ENCODE data around the gene NKAIN2.
"Not testable (repeated sequence)": the region's sequence is repeated elsewhere in the genome, so short reads cannot be mapped to it uniquely, and the experiment has no call there.

Gene NKAIN2

DNA sequence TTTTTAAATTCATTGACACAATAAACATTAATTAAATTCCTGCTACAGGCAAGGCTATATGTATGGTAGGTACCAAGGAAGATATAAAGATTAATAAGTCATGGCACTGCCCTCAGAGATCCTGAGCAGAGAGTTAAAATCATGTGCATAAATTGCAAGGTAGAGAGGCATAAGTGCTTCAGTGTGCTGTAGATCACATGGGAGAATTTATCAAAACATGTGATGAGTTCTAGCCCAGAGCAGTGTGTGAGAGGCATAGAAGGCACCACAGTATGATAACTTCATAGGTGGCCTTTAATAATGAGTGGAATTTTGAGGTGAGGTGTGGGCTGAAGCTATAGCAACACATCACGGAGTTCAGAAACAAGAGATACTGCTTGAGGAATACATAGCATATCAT is 692.7 kb downstream of the NKAIN2 start:
- no peak for DNase-seq (ENCODE audit: low spot score)

DNA sequence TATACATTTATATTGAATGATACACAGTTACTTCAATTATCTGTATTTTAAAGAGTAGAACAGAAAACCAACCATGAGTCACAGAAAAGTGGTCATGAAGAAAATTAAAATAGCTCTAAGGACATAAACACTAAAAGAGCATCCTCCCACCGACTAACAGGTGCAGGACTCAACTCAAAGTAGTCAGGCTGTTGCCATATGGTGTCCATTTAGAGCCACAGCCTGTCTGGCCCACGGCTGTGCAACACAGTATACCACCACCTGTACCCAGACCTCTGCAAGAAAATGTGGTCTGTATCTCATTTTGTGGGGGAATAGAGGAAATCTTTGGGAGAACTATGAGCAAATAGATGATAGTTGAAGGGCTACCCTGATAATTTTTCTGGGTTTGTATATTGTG is 708.8 kb downstream of the NKAIN2 start:
- DNase-seq (ENCODE audit: low spot score) = no peak

DNA sequence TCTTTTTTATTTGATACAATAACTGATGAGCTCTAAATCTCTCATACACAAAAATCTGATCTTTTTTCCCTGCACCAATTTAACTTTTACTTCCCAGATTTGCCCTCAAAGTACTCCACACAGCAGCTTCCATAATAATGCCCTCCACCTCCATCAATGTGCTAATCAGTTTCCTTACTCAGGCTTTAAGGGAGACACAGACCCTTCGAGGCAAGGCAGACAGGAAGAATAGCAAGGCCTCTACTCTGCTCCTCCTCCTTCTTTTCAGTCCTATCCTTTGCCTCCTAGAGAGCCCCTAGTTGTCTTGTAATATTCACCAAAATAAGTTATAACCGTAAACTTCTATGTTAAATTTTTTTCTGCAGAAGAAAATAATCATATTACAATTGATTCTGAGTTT is 713.7 kb downstream of the NKAIN2 start:
- no peak for DNase-seq (ENCODE audit: low spot score)

DNA sequence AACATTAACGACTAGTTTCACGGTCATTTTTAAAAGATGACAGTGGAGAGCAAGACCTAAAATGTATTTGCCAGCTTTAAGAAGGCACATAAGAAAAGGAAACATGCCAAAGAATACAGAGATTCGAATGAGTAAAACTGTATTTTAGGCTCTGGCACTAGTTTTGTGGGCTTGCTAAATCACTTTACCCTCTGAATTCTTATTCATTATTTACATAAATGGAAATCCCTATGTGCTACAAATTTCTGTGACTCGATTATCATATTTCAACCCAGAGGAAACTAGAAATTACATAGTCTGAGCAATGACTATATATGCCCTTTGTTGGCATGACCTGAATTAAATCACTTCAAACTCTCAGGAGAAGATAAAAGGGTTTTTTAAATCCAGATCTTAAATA is 716.8 kb downstream of the NKAIN2 start:
- DNase-seq (ENCODE audit: low spot score) = no peak

DNA sequence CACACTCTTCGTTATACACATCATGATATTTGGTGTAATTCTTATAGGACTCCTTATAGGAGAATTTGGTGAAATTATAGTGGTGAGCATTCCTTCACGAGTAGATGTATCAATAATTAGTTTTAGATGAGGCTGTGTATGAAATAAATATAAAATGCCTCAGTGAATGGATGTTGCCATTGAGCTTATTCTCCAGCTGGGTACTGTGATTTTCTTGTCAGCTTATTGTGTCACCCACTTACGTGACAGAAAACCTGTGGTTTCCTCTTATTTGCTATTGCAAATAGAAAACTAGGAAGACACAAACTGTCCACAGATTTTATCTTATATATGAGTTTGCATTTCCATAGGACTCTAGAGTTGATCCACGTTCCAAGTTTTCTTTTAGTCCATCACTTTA is 718.7 kb downstream of the NKAIN2 start:
- DNase-seq (ENCODE audit: low spot score) = no peak

DNA sequence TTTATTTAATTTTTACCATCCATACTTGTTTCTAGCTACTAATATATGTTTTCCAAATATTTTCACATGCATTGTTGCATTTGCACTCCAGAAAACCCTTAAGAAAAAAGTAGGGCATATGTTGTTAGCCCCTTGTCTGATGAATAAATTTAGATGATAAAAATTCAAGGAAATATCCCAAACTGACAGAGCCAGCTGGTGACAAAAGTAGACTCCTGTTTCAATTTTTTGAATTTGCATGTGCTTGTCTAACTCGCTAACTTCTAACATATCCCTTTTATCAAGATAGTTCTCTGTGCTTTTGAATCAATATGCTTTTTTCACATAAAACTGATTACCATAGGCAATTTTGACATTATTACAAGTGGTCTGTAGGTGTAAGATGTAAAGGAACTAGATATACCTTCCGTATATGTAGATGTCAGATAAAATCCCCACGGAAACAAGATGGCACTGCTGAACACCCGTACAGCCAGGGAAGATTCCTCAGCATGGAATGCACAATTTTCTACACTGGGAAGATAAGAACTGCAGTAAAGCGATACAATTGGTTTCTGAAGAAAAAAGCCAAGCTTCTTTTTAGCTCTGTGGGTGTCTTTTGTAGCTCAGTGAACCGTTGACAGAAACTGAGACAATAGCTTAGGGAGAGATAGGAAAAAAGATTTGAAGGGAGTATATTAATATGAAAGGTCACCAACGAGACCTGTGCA is 721.0 kb downstream of the NKAIN2 start:
- no peak for DNase-seq (ENCODE audit: low spot score)

DNA sequence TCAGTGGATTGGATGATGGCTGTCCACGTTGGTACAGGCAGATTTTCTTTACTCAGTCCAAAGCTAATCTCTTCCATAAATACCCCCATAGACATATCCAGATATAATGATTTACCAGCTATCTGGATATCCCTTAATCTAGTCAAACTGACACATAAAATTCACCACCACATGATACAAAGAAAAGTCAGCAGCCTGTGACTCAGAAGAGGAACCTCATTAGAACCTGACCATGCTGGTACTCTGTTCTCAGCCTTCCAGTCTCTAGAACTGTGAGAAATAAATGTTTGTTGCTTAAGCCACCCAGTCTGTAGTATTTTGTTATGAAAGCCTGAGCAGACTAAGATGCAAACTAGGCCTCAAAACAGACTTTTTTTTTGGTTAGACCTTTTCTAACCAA is 727.3 kb downstream of the NKAIN2 start:
- DNase-seq (ENCODE audit: low spot score) = no peak

DNA sequence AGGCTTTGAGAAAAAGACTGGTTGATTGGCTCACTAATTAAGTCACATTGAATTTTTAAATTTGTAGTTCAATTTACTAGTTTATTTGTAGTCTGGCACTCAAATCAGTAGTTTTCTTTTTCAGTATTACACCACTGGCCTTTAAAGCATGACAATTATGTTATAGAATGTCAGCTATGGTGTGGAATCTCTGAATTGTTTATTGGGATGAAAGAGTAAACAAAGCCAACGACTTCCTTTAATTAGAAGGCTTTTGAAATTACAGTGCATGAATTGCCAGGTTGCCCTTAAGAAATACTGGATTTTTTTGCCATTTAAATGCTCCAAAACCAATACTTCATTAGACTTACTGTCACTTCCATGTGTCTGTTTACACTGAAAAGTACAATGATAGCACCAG is 731.6 kb downstream of the NKAIN2 start:
- DNase-seq (ENCODE audit: low spot score) = no peak

DNA sequence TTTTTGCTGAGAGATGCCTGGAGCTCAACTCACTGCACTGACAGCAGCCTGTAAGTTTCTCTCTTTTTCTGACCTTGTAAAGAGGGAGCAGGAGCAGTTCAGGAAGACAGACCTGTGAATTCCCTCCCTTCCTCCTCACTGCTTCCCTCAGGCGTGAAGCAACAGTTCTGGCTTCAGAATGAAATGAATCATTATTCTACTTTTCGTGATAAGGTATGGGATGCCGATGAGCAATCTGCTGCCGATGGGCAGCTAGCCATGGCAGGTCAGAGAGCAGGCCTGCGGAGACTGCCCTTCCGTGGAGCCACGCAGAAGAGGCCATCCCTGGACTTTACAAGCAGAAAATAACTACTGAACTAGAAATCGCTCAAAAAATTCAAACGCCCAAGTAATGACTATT is 732.1 kb downstream of the NKAIN2 start:
- no peak for DNase-seq (ENCODE audit: low spot score)

DNA sequence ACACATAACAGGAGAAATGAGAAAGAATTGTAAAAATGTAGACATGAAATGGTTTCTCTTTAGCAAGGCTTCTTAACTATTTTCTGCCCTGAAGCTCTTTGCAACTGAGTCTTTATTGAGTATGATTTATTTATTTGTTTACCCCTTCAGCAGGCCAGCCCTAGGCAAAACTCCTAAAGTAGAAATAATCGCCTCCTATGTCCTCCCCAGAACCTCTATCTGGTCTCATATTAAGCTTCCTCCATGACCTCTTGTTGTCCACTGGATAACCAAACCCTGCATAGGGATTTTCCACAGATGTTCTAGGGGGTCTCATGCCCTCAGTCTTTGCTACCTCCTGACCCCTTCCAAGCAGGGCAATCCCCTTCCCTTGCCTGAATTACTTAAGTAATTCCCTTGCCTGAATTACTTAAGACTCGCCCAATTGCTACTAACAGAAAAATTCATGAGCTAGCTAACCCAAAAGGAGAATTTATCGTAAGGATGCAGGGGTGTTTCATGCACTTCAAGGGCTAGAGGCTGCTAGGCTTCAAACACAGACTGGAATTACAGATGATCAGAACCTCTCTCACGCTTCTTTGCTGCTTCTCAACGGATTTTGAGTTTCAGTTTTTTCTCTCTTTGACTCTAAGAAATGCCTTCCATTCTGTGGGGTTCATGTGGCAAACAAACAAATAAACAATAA is 732.6 kb downstream of the NKAIN2 start:
- no peak for DNase-seq (ENCODE audit: low spot score)

DNA sequence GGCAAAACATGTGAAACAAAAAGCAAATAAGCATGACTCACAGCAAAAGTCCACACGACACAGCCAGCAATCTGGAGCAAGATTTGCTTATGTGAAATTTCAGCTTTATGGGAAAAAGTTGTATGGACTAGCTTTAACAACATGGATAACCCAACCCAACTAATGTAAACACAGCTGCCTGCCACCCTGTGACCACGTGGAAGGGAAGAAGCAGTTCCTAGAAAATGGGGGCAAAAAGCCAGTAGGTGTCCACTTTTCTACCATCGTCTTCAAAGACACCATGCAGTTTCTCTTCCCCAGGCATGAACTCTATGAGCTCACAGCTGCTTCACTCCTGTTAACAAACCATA is 733.2 kb downstream of the NKAIN2 start:
- DNase-seq (ENCODE audit: low spot score) = no peak

DNA sequence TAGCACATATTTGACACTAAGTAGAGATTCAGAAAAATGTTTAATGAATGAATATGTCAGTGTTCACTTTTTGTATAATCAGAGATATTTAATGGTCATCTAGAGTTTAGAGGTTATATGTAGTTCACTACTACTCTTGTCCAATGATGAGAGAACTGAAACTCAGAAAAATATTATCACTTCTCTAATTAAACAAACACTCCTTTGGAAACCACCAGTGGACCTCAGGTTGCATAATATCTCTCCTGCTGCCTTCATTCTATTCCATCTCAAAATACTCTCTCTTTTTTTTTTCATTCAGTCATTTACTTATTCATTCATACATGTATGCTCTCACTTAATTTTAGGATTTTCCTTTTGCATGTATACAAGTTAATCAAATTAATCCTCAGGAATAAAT is 735.4 kb downstream of the NKAIN2 start:
- DNase-seq (ENCODE audit: low spot score) = no peak

DNA sequence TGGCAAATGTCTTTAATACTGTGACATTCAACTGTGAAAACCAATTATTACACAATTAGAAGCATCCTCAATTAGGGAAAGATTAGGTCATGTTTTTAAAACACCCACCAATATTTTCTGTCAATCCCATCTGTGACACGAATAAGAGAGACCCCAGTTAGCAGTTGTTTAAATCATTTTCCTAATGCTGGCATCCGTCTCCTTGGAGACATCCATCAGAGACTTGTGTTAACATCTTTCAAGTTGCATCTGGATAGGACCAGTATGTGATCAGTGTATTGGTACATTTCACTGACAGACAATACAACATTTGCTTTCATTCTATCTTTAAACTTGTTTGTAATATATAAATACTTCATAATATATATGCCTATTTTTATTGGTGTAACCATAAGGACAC is 737.9 kb downstream of the NKAIN2 start:
- DNase-seq (ENCODE audit: low spot score) = no peak

DNA sequence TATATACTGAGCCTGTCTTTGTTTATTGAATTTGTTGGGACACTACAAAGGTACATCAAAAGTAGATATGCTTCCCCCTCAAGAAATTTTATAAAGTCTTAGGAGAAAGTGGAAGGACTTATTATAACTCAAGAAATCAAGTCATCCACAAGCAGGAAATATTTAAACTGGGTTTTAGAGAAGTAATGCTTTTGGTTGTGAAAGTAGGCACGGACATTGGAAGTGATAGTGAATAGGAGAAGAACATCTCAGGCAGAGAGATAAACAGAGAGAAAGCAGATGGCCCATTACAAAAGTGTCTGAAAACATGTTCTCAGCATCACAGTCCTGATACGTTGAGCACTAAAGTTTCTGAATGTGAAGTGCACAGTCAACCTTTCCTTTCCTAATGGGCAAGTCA is 742.9 kb downstream of the NKAIN2 start:
- DNase-seq (ENCODE audit: low spot score) = no peak

DNA sequence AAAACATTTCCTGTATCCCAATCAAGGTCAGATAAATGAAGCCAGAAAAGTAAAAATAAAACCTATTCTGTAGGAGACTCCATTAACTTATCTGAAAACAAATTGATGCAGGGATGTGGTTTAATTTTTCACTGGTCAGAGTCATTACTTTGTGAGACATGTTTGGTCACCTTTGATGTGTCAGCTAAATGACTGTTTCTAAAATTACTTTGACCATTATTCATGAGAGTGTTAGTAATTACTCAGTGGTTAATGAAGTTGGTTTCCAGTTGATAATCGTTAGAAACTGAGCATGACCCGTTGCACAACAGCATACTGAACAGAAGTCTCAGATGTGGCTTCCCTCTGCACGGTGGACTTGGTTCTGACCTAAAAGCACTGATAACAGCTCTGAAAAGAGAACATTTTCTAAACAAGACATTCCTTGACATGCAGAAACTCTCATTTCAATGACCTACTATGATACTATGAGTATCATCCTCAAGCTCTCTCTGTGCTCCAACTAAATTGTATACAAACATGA is 748.1 kb downstream of the NKAIN2 start:
- DNase-seq (ENCODE audit: low spot score) = no peak

DNA sequence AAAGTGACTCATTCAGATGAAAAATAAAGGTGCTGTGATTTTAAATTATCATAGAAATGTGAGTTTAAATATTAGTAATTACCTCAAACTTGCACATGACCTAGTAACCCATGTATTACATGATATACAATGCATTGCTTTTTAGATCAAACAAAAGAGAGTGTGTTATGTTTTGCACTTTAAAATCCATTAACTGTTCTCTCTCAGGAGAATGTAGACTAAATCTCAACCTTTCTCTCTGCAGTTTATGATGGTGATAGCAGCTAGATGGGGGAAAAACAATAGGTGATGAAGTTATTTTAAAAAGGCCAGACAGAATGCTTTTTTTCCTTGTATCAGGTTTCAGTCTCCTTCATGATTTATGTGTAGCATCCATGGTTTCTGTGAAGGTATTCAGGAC is 754.2 kb downstream of the NKAIN2 start:
- no peak for DNase-seq (ENCODE audit: low spot score)

DNA sequence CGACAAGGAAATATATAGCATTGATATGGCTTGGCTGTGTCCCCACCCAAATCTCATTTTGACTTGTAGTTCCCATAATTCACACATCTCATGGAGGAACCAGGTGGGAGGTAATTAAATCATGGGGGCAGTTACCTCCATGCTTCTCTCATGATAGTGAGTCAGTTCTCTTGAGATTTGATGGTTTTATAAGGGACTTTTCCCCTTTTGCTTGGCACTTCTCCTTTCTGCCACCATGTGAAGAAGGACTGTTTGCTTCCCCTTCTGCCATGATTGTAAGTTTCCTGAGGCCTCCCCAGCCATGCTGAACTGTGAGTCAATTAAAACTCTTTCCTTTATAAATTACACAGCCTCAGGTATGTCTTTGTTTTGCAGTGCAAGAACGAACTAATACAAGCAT is 756.4 kb downstream of the NKAIN2 start:
- DNase-seq (ENCODE audit: low spot score) = not testable (repeated sequence)

DNA sequence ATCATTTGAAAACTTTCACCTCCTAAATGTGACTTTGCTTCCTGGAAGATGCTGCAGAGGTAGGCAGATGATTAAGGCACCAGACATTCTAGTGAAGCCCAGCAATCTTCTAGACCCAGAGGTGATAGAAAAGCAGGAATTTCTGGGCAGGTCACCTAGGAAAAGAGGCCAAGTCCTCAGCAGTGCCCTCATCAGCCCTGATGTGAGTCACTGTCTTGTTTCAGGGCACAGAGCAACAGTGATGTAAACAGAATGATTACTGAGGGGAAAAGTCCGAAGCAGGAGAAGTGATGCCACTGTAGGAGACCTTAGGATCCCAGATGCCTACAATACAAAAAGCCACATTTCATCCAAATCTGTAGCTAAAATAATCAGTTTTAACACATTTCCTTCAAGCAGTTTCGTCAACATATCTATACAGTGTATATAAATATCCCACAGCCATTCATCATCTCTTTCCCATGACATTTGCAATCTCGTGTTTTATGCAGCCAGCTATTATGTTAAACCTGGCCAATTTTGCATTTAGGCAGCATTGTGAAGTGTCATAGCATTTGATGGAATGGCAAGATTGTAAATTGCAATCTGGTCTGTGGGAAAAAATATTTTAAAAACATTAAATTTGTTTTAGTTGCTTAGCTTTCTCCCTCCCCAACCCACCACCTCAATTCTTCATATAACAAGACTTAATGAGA is 757.4 kb downstream of the NKAIN2 start:
- no peak for DNase-seq (ENCODE audit: low spot score)

DNA sequence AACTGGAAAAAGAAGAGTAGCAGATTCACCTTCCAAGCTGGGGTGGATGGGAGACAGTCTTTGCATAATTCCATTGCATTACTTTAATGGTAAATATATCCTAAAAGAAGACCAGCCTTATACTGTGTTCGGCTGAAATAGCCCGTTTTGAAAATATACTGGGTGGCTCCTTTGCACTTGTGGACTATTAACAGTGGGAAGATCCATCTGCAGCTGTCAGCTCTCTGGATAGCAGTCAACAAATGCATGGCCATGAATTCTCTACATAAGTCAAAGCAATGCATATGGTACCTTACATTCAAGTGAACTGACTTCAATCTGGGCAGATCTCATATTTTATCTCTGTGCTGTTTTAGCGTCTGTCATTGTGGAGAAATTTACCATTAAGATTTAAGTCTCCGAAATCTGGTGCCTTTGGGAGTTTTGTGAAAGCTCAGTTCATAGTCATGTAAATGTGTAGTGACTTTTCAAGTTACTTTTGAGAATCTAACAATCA is 758.0 kb downstream of the NKAIN2 start:
- DNase-seq (ENCODE audit: low spot score) = no peak

DNA sequence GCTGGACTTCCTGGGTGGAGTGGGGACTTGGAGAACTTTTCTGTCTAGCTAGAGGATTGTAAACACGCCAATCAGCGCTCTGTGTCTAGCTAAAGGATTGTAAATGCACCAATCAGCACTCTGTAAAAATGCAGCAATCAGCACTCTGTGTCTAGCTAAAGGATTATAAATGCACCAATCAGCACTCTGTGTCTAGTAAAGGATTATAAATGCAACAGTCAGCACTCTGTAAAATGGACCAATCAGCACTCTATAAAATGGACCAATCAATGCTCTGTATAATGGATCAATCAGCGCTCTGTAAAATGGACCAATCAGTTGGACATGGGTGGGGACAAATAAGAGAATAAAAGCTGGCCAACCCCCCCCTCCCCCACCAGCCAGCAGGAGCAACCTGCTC is 760.5 kb downstream of the NKAIN2 start:
- DNase-seq (ENCODE audit: low spot score) = not testable (repeated sequence)

DNA sequence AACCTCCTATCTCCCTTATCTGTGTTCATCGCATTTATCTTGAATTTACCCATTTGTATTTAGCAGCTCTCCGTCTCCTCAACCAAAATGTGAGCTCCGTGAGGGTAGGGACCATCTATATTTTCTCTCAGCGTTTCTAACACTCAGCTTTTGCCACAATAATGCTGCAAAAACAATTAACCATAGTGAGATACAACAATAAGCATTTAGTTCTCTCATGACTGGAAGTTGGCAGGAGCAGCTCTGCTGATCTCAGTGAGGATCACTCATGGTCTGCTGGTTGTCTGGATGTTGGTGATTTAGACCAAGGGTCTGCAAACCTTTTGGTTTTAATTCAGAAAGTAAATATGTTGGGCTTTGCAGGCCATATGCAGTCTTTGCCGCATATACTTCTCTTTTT is 763.7 kb downstream of the NKAIN2 start:
- DNase-seq (ENCODE audit: low spot score) = no peak

DNA sequence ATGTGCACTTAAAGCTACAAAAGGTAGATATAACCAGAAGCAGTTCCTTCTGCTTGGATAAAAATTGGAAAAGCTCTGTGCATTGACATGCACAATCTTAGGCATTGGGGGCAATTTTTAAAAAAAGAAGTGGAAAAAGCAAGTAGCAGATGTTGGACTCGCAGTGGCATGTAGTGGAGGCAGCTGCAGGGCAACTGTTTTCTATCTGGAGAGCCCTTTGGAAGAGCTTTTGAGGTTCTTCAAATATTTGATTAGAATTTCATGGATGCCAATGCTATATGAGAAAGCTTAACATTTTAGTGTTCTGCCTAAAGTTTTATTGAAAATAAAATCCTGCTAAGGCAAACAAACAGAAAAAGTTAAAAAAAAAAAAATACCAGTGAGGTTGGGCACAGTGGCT is 770.3 kb downstream of the NKAIN2 start:
- no peak for DNase-seq (ENCODE audit: low spot score)

DNA sequence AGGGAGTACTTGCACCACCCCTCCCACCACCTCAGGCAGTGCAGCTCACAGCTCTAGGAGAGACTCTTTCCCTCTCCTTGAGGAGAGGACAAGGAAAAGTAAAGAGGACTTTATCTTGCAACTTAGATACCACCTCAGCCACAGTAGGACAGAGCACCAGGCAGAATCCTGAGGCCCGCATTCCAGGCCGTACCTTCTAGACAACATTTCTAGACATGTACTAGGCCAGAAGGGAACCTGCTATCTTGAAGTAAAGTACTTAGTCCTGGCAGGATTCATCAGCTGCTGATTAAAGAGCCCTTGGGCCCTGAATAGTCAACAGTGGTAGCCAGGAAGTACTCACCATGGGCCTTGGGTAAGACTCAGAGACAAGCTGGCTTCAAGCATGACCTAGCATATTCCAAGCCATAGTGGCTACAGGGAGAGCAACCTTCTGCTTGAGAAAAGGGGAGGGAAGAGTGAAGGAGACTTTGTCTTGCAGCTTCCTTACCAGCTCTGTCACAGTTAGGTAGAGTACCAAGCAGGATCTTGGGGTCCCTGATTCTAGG is 774.1 kb downstream of the NKAIN2 start:
- DNase-seq (ENCODE audit: low spot score) = no peak
